GM12878 (cell line): ENCODE data around the gene NECTIN2. TPM values are rescaled to one million over a fixed set of nuclear protein-coding genes. Genes with fewer than 3 reads are reported as not detected.

ENCODE experiments used
- ATAC-seq: fragments of 200-7000 bp; cut with Tn5 transposase; 3 replicates; pipeline ENCODE4 v1.9.1; 2020; ENCODE audit warnings: mild to moderate bottlenecking, moderate library complexity
- BruUV-seq: library from RNA; stranded (reverse); fragments of 400-500 nt; replicated peaks from 2 replicates; lab custom pipeline; 2021; lab: Mats Ljungman, UMichigan
- CTCF ChIA-PET: fragments of 300-600 bp; sonication (Branson Sonifier 250); formaldehyde crosslinking; extraction: SDS; loops from one replicate; lab custom pipeline; 2021; ENCODE audit warnings: inconsistent platforms; lab: Yijun Ruan, JAX
- POLR2A ChIA-PET: fragments of 350-600 bp; formaldehyde crosslinking; extraction: SDS; loops from one replicate; lab custom pipeline; 2021; ENCODE audit warnings: inconsistent platforms; lab: Charles Lee
- RAD21 ChIA-PET: fragments of 300-600 bp; sonication (Branson Sonifier 250); formaldehyde crosslinking; loops from one replicate; lab custom pipeline; 2023; ENCODE audit warnings: antibody characterized with exemption; ENCODE audit not compliant: unreplicated experiment; lab: Charles Lee
- SMC1A ChIA-PET: fragments of 300-600 bp; sonication (Branson Sonifier 250); formaldehyde crosslinking; loops from one replicate; lab custom pipeline; 2023; ENCODE audit not compliant: unreplicated experiment, uncharacterized antibody; lab: Charles Lee
- DNase-seq: peaks from one replicate; pipeline ENCODE4 v3.0.0-alpha.2; 2011; ENCODE audit warnings: low read depth, low spot score
- FAIRE-seq: peaks from 3 replicates; lab custom pipeline; 2011; peaks lifted over from hg19 to GRCh38; lab: Jason Lieb, UNC
- H2AFZ ChIP-seq: 2 replicates; pipeline ENCODE4 v1.6.0; 2011; ENCODE audit warnings: low read depth, low read length, control low read depth; ENCODE audit not compliant: control insufficient read depth
- H3K27ac ChIP-seq: 2 replicates; pipeline ENCODE4 v1.5.1; 2011; ENCODE audit warnings: control low read depth; ENCODE audit not compliant: control insufficient read depth, insufficient read depth
- H3K27me3 ChIP-seq, 2 experiments: replicated peaks in 1 of 2; 2 replicates each; pipeline versions ENCODE4 v1.6.0 to v1.6.1; 2011; ENCODE audit warnings: low read length in 1 of 2; ENCODE audit not compliant: control insufficient read depth in 2 of 2, insufficient read depth in 2 of 2
- H3K36me3 ChIP-seq, 2 experiments: 2 replicates each; pipeline ENCODE4 v1.5.1; 2011; ENCODE audit warnings: low read length in 1 of 2; ENCODE audit not compliant: control insufficient read depth in 2 of 2, insufficient read depth in 2 of 2
- H3K4me1 ChIP-seq: 2 replicates; pipeline ENCODE4 v1.6.1; 2011; ENCODE audit warnings: mild to moderate bottlenecking, low read length, moderate library complexity, mixed read lengths; ENCODE audit not compliant: control insufficient read depth, insufficient read depth
- H3K4me2 ChIP-seq: 2 replicates; pipeline ENCODE4 v1.6.0; 2011; ENCODE audit warnings: control low read depth; ENCODE audit not compliant: control insufficient read depth, insufficient read depth
- H3K4me3 ChIP-seq: fragments of 200-600 bp; sonication (generic); 2 replicates; pipeline ENCODE4 v1.5.1; 2016
- H3K79me2 ChIP-seq: 2 replicates; pipeline ENCODE4 v1.6.0; 2011; ENCODE audit warnings: low read length; ENCODE audit not compliant: control insufficient read depth, insufficient read depth
- H3K9ac ChIP-seq: 2 replicates; pipeline ENCODE4 v1.8.0; 2011; ENCODE audit warnings: low read length, control low read depth, mixed read lengths; ENCODE audit not compliant: control insufficient read depth, insufficient read depth
- H3K9me3 ChIP-seq: replicated peaks from 3 replicates; pipeline ENCODE4 v1.5.1; 2011; ENCODE audit warnings: mild to moderate bottlenecking, low read length; ENCODE audit not compliant: control insufficient read depth, insufficient read depth
- H4K20me1 ChIP-seq: 2 replicates; pipeline ENCODE4 v1.6.0; 2011; ENCODE audit not compliant: control insufficient read depth, insufficient read depth
- EED ChIP-seq: sonication (generic); IDR thresholded peaks from 2 replicates; pipeline ENCODE4 v1.6.1; 2016; ENCODE audit warnings: antibody characterized with exemption, low read depth
- MLLT1 ChIP-seq: fragments of 450-650 bp; IDR thresholded peaks from 2 replicates; pipeline ENCODE4 v1.6.1; 2016; ENCODE audit warnings: mild to moderate bottlenecking
- NFYB ChIP-seq: IDR thresholded peaks from 2 replicates; pipeline ENCODE4 v1.6.1; 2011; ENCODE audit warnings: low read depth, mild to moderate bottlenecking, low read length, improper control_type of control experiment, moderate library complexity; ENCODE audit not compliant: insufficient read depth
- TARDBP ChIP-seq: IDR thresholded peaks from 2 replicates; pipeline ENCODE4 v1.6.1; 2016; ENCODE audit warnings: borderline replicate concordance
- ZNF384 ChIP-seq: IDR thresholded peaks from 2 replicates; pipeline ENCODE4 v1.6.1; 2012; ENCODE audit warnings: low read depth, mild to moderate bottlenecking, low read length, improper control_type of control experiment, borderline replicate concordance
- ZNF622 ChIP-seq: fragments of 450-650 bp; IDR thresholded peaks from 2 replicates; pipeline ENCODE4 v1.6.1; 2017; ENCODE audit warnings: mild to moderate bottlenecking, inconsistent platforms
- WGBS: methylation state at CpG from one replicate; pipeline ENCODE4 v1.1.6; 2016; ENCODE audit warnings: low lambda C conversion rate; ENCODE audit not compliant: insufficient replicate concordance, insufficient coverage; ENCODE audit errors: missing lambda C conversion rate; 5-methylcytosine and 5-hydroxymethylcytosine counted together
- in situ Hi-C: fragments of 300-500 bp; cut with MboI; formaldehyde crosslinking; loops from 9 replicates; pipeline ENCODE4 v1.14.3; 2018; ENCODE audit warnings: mixed read lengths
- intact Hi-C: fragments of 100-400 bp; cut with micrococcal nuclease; formaldehyde crosslinking; loops from one replicate; pipeline ENCODE4 v1.14.2; 2022; ENCODE audit not compliant: unreplicated experiment
- polyA plus RNA-seq, 11 experiments: library from polyadenylated mRNA; depleted of rRNA in 4 of 11; unstranded in 6 of 11; stranded (reverse) in 5 of 11; fragments of >200 nt; fragmentation: Nextera tagmentation in 4 of 11; fragmentation: Illumina TruSeq in 1 of 11; extraction: Ambion mirVana in 4 of 11; extraction: Trizol in 1 of 11; gene quantifications; 1 replicate in 1 of 11; 2 replicates in 10 of 11; pipeline versions ENCODE4 v1.2.1 to v1.2.3, GENCODE V29; 2011 to 2016; ENCODE audit warnings: inconsistent platforms in 2 of 11, missing spikeins in 2 of 11, low read depth in 1 of 11
- total RNA-seq, 4 experiments: library from RNA; depleted of rRNA in 3 of 4; stranded (reverse); fragments of >200 nt in 3 of 4; fragmentation: Illumina TruSeq in 1 of 4; extraction: Trizol in 1 of 4; gene quantifications; 2 replicates each; pipeline versions ENCODE4 v1.2.1 to v1.2.3, GENCODE V29; 2013 to 2021

Gene NECTIN2
- total and polyA plus RNA-seq, 10 of the 15 experiments (the other 5 are each of a cell fraction or from before 2014, with no cell fraction given) = 0.05 to 0.36 (median 0.26) TPM; not detected in 5

DNA sequence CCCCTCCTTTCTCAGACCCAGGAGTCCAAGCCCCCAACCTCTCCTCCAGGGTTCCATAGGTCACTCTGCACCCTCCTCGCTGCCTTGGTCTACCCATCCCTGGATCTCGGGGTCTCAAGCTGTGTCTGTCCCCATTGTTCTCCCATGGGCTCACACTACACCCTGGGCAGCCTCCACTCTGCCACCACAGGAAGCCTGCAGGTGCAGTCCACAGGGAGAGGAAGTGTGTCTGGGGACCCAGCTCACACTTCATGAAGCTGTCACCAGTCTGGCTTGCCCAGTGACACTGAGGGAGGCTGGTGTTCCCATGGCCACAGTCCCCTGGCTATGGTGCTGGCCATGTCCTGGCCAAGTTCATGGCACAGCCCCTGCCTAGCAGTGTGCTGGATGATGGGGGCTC is 5.3 kb downstream of the NECTIN2 start (continued):
- no peak for TF ChIP-seq MLLT1
- TF ChIP-seq ZNF622 = no peak
- no peak for TF ChIP-seq TARDBP
- no peak for TF ChIP-seq EED

- WGBS = 0% methylated on average over 1 of the region's 1 CpG
- H3K36me3 ChIP-seq = no peaks in the 10 kb centered on the region
- H4K20me1 ChIP-seq = no peaks in the 10 kb centered on the region
- H3K79me2 ChIP-seq = no peaks in the 10 kb centered on the region
- DNase-seq (no peak), FAIRE-seq (no peak), ATAC-seq (no peak)
- ChIA-PET CTCF (no interaction called here), SMC1A (no interaction called here), POLR2A (no interaction called here), RAD21 (no interaction called here)
- no peak overlapping the region for H3K4me2 ChIP-seq
- no peak overlapping the region for H3K4me3 ChIP-seq
- BruUV-seq = no TSS peak
- no peaks in the 10 kb centered on the region; a peak in 2 of 4 replicates for H3K27me3 ChIP-seq
- intact Hi-C loops (no loop called here), in situ Hi-C loops (no loop called here)
- TF ChIP-seq NFYB (no peak), ZNF384 (no peak)
- H3K4me1 ChIP-seq = no peaks in the 10 kb centered on the region
- H3K9me3 ChIP-seq = no peaks in the 10 kb centered on the region
- no peak overlapping the region for H2AFZ ChIP-seq
- no peak overlapping the region for H3K27ac ChIP-seq
- H3K9ac ChIP-seq = no peak overlapping the region
Observed at GRCh38 chr19:44855606-44856005, 9.5 kb downstream of the NECTIN2 start.
